MCF 10A (cell line): ENCODE data around the gene SYNGR2. TPM values are rescaled to one million over a fixed set of nuclear protein-coding genes. Genes with fewer than 3 reads are reported as not detected.

Source experiments
- Bru-seq: library from RNA; stranded (reverse); fragments of 400-500 nt; gene quantifications from one replicate; lab custom pipeline; 2021; lab: Mats Ljungman, UMichigan
- BruChase-seq, 2 experiments: library from RNA; stranded (reverse); fragments of 400-500 nt; gene quantifications; one replicate each; lab custom pipeline; 2021; lab: Mats Ljungman, UMichigan
- BruUV-seq: library from RNA; stranded (reverse); fragments of 400-500 nt; replicated peaks from 2 replicates; lab custom pipeline; 2021; lab: Mats Ljungman, UMichigan
- CTCF ChIA-PET: fragments of 300-600 bp; sonication (Branson Sonifier 250); formaldehyde crosslinking; extraction: SDS; loops from one replicate; lab custom pipeline; 2021; ENCODE audit warnings: antibody characterized with exemption, inconsistent platforms; lab: Yijun Ruan, JAX
- POLR2A ChIA-PET: fragments of 300-600, 350-650 bp; sonication (Branson Sonifier 250); formaldehyde crosslinking; extraction: SDS; loops from one replicate; lab custom pipeline; 2020; ENCODE audit warnings: antibody characterized with exemption, inconsistent platforms; lab: Yijun Ruan, JAX
- DNase-seq: peaks from one replicate; pipeline ENCODE4 v3.0.0-alpha.2; 2018; ENCODE audit not compliant: unreplicated experiment
- H3K27ac Mint-ChIP-seq: one replicate; pipeline ENCODE4 v1.8.0; 2022; ENCODE audit warnings: mild to moderate bottlenecking, low read depth, mixed read lengths; ENCODE audit not compliant: unreplicated experiment
- H3K27me3 Mint-ChIP-seq: one replicate; pipeline ENCODE4 v1.8.0; 2022; ENCODE audit warnings: mixed read lengths; ENCODE audit not compliant: insufficient read depth, unreplicated experiment
- H3K36me3 Mint-ChIP-seq: one replicate; pipeline ENCODE4 v1.8.0; 2022; ENCODE audit warnings: mild to moderate bottlenecking, moderate library complexity, mixed read lengths; ENCODE audit not compliant: insufficient read depth, unreplicated experiment
- H3K4me1 Mint-ChIP-seq: one replicate; pipeline ENCODE4 v1.8.0; 2022; ENCODE audit warnings: mixed read lengths; ENCODE audit not compliant: insufficient read depth, unreplicated experiment
- H3K4me3 Mint-ChIP-seq: one replicate; pipeline ENCODE4 v1.8.0; 2022; ENCODE audit warnings: mild to moderate bottlenecking, moderate library complexity, mixed read lengths; ENCODE audit not compliant: unreplicated experiment
- H3K9me3 Mint-ChIP-seq: one replicate; pipeline ENCODE4 v1.8.0; 2022; ENCODE audit warnings: mixed read lengths; ENCODE audit not compliant: unreplicated experiment
- CTCF ChIP-seq: fragments of 200-600 bp; IDR thresholded peaks from one replicate; pipeline ENCODE4 v1.8.0; 2022; ENCODE audit warnings: antibody characterized with exemption, mild to moderate bottlenecking; ENCODE audit not compliant: unreplicated experiment
- intact Hi-C: fragments of 100-400 bp; cut with micrococcal nuclease; formaldehyde crosslinking; loops from 2 replicates; pipeline ENCODE4 v1.14.1; 2022
- long read RNA-seq: library from polyadenylated mRNA; stranded (forward); transcript quantifications from one replicate; pipeline ENCODE4 v2.0.0, GENCODE V29; 2022
- total RNA-seq: library from RNA; stranded (reverse); gene quantifications from 2 replicates; pipeline ENCODE4 v1.2.3, GENCODE V29; 2022

Gene SYNGR2
- total RNA-seq (52.2 and 54.2 TPM in 2 replicates), Bru-seq, nascent RNA (percentile 55 among the genes with signal in this experiment), BruChase-seq, experiment 1, labeled RNA remaining after a 6-hour chase (percentile 81 among the genes with signal in this experiment), BruChase-seq, experiment 2, labeled RNA remaining after a 2-hour chase (percentile 60 among the genes with signal in this experiment)
- long read RNA-seq, transcript SYNGR2-204 (3 exons, 2,125 nt) = minor isoform, 18 of 215 reads
- long read RNA-seq, transcript SYNGR2-201 (4 exons, 2,325 nt) = major isoform, 183 of 215 reads
- long read RNA-seq, transcript SYNGR2-209 (1 exons, 3,036 nt) = minor isoform, 6 of 215 reads
- long read RNA-seq, partial matches to known transcripts = 2 of 215 reads
- long read RNA-seq, other reads (novel, unspliced or antisense) = 5 of 215 reads

GRCh38 chr17:78168242-78168902 is at the start of gene SYNGR2:
Gene SYNGR2 (plus strand): TSS chr17:78168581. CDS start chr17:78168617, 36 bp downstream.
- BruUV-seq = no TSS peak
- ChIA-PET CTCF (interaction anchor here (1.4 kb wide), 1 partner anchor 55 kb away, joined by 4 read pairs; no protein-coding TSS in a partner anchor), POLR2A (interaction anchor here (1.2 to 1.6 kb wide), 2 partner anchors 24 to 27 kb away, joined by 3 to 12 read pairs; no protein-coding TSS in a partner anchor)
- Mint-ChIP-seq H3K36me3 (peaks cover 11% of the 10 kb centered on the region), H3K4me3 (peak within 1 kb of the TSS; percentile 65), H3K27ac (peak within 1 kb of the TSS; percentile 39), H3K9me3 (no peaks in the 10 kb centered on the region), H3K27me3 (no peaks in the 10 kb centered on the region), H3K4me1 (no peaks in the 10 kb centered on the region)
- no peak for TF ChIP-seq CTCF
- peak; percentile 72 for DNase-seq
- intact Hi-C loops = no loop called here

- POLR2A ChIA-PET = no interaction called here
- intact Hi-C loops = no loop called here
- no peak for TF ChIP-seq CTCF
- BruUV-seq = no TSS peak
- DNase-seq = no peak
- Mint-ChIP-seq H3K27ac (no peak overlapping the region), H3K27me3 (peaks cover 9% of the 10 kb centered on the region), H3K4me1 (no peaks in the 10 kb centered on the region), H3K36me3 (peaks cover 5% of the 10 kb centered on the region), H3K4me3 (no peak overlapping the region), H3K9me3 (no peaks in the 10 kb centered on the region)
- CTCF ChIA-PET = interaction anchor here (0.6 to 1.4 kb wide), 6 partner anchors 49 to 745 kb away, joined by 3 to 6 read pairs (median 3); partner anchors contain the start of gene TK1
Observed at GRCh38 chr17:78118801-78119241, 49.6 kb upstream of the SYNGR2 start.

- ChIA-PET POLR2A (no interaction called here), CTCF (no interaction called here)
- intact Hi-C loops = no loop called here
- Mint-ChIP-seq H3K4me1 (no peaks in the 10 kb centered on the region), H3K36me3 (peaks cover 7% of the 10 kb centered on the region), H3K27me3 (no peaks in the 10 kb centered on the region), H3K27ac (no peak overlapping the region), H3K9me3 (no peaks in the 10 kb centered on the region), H3K4me3 (no peak overlapping the region)
- no peak for TF ChIP-seq CTCF
- BruUV-seq = no TSS peak
- no peak for DNase-seq
Observed at GRCh38 chr17:78120537-78120936, 47.8 kb upstream of the SYNGR2 start.
